KMS-11 (cell line): ENCODE data around the gene RAX.

ENCODE experiments used
- H2AFZ ChIP-seq: fragments of 200-600 bp; sonication (generic); 2 replicates; pipeline ENCODE4 v1.6.1; 2016; ENCODE audit warnings: antibody characterized with exemption, mixed run types, low read depth
- H3K27ac ChIP-seq: fragments of 200-600 bp; sonication (generic); 2 replicates; pipeline ENCODE4 v1.6.1; 2016; ENCODE audit warnings: mild to moderate bottlenecking, mixed run types
- H3K27me3 ChIP-seq: fragments of 200-600 bp; sonication (generic); 2 replicates; pipeline ENCODE4 v1.6.1; 2017; ENCODE audit warnings: mild to moderate bottlenecking, low read depth, mixed run types, moderate library complexity; ENCODE audit not compliant: insufficient read depth
- H3K36me3 ChIP-seq: fragments of 200-600 bp; sonication (generic); 2 replicates; pipeline ENCODE4 v1.6.1; 2017; ENCODE audit warnings: mild to moderate bottlenecking, mixed run types; ENCODE audit not compliant: insufficient read depth
- H3K4me1 ChIP-seq: fragments of 200-600 bp; sonication (generic); 2 replicates; pipeline ENCODE4 v1.6.1; 2016; ENCODE audit warnings: mild to moderate bottlenecking, low read depth, mixed run types; ENCODE audit not compliant: poor library complexity, severe bottlenecking
- H3K4me2 ChIP-seq: fragments of 200-600 bp; sonication (generic); 2 replicates; pipeline ENCODE4 v1.7.0; 2016; ENCODE audit warnings: mild to moderate bottlenecking, mixed run types
- H3K4me3 ChIP-seq: fragments of 200-600 bp; sonication (generic); IDR thresholded peaks from 2 replicates; pipeline ENCODE4 v1.6.1; 2017; ENCODE audit warnings: low read depth, low read length, mixed read lengths; ENCODE audit not compliant: insufficient read depth
- H3K79me2 ChIP-seq: fragments of 200-600 bp; sonication (generic); 2 replicates; pipeline ENCODE4 v1.6.1; 2016; ENCODE audit warnings: low read depth, mixed run types; ENCODE audit not compliant: insufficient read depth
- H3K9ac ChIP-seq: fragments of 200-600 bp; sonication (generic); 2 replicates; pipeline ENCODE4 v1.6.1; 2016; ENCODE audit warnings: mild to moderate bottlenecking, mixed run types
- H4K20me1 ChIP-seq: fragments of 200-600 bp; sonication (generic); 2 replicates; pipeline ENCODE4 v1.6.1; 2016; ENCODE audit warnings: mild to moderate bottlenecking, mixed run types; ENCODE audit not compliant: insufficient read depth
- CTCF ChIP-seq: fragments of 200-600 bp; sonication (generic); conservative IDR thresholded peaks from 2 replicates; pipeline ENCODE4 v1.6.1; 2017; ENCODE audit warnings: low read depth, mild to moderate bottlenecking, antibody characterized with exemption, low read length, moderate library complexity, mixed read lengths

RAX gene

GRCh38 chr18:59238385-59238784, 34.9 kb downstream of the RAX start:
- no peak overlapping the region for H3K27ac ChIP-seq
- TF ChIP-seq CTCF: no peak

GRCh38 chr18:59233017-59233410, 40.2 kb downstream of the RAX start:
- Histone ChIP-seq H3K36me3 (no peaks in the 10 kb centered on the region), H3K4me1 (no peaks in the 10 kb centered on the region), H3K27ac (no peak overlapping the region), H3K9ac (no peak overlapping the region), H4K20me1 (no peaks in the 10 kb centered on the region), H3K4me2 (no peak overlapping the region), H3K79me2 (no peaks in the 10 kb centered on the region), H3K4me3 (no peak overlapping the region), H3K27me3 (no peaks in the 10 kb centered on the region), H2AFZ (no peak overlapping the region)
- TF ChIP-seq CTCF: no peak

More at GRCh38 chr18:59238385-59238784, 34.9 kb downstream of the RAX start:
- H3K9ac ChIP-seq: no peak overlapping the region
- H3K79me2 ChIP-seq: no peaks in the 10 kb centered on the region
- H3K36me3 ChIP-seq: no peaks in the 10 kb centered on the region
- H2AFZ ChIP-seq: no peak overlapping the region
- no peak overlapping the region for H3K4me3 ChIP-seq
- no peaks in the 10 kb centered on the region for H4K20me1 ChIP-seq
- no peaks in the 10 kb centered on the region for H3K27me3 ChIP-seq
- no peak overlapping the region for H3K4me2 ChIP-seq
- no peaks in the 10 kb centered on the region for H3K4me1 ChIP-seq

- Histone ChIP-seq H4K20me1 (no peaks in the 10 kb centered on the region), H3K4me1 (no peaks in the 10 kb centered on the region), H2AFZ (no peak overlapping the region), H3K27ac (no peak overlapping the region), H3K9ac (no peak overlapping the region), H3K79me2 (no peaks in the 10 kb centered on the region), H3K4me2 (no peak overlapping the region), H3K36me3 (no peaks in the 10 kb centered on the region), H3K27me3 (no peaks in the 10 kb centered on the region), H3K4me3 (no peak overlapping the region)
- no peak for TF ChIP-seq CTCF
Measured at GRCh38 chr18:59232309-59233016, 40.8 kb downstream of the RAX start.

GRCh38 chr18:59231877-59232276, 41.4 kb downstream of the RAX start:
- TF ChIP-seq CTCF: no peak
- Histone ChIP-seq H3K4me3 (no peak overlapping the region), H3K36me3 (no peaks in the 10 kb centered on the region), H3K79me2 (no peaks in the 10 kb centered on the region), H3K9ac (no peak overlapping the region), H2AFZ (no peak overlapping the region), H3K4me2 (no peak overlapping the region), H3K4me1 (no peaks in the 10 kb centered on the region), H3K27ac (no peak overlapping the region), H4K20me1 (no peaks in the 10 kb centered on the region), H3K27me3 (no peaks in the 10 kb centered on the region)
